Measurements from ENCODE around the gene CLCA2.

DNA sequence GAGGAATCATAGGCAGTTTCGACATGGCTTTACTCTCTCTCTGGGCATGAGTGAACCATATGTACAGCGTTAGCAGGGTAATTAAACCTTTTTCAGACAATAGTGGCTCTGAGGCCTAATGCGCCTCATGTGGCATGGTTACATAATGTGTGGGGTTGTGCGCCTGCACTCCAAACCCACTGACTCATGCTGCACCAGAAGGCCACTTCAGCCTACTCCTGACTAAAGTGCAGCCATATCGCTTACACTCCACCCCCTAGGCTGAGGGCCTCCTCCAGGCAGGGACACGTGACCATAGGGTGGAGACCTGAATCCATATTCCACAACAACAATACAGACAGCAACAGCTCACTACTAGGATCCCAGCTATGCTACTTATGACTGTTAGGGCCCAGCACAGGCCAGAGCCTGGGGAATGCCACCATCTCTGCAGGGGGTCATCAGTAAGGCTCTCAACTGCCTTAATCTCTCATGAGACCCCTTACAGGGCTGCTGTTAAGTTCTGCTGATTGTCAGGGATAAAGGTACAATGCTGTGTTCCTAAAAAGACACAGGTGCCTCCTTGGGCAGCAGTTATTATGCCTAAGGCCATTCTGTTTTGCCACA is 14.5 kb upstream of the CLCA2 start:
- TF ChIP-seq, protein P1, sequence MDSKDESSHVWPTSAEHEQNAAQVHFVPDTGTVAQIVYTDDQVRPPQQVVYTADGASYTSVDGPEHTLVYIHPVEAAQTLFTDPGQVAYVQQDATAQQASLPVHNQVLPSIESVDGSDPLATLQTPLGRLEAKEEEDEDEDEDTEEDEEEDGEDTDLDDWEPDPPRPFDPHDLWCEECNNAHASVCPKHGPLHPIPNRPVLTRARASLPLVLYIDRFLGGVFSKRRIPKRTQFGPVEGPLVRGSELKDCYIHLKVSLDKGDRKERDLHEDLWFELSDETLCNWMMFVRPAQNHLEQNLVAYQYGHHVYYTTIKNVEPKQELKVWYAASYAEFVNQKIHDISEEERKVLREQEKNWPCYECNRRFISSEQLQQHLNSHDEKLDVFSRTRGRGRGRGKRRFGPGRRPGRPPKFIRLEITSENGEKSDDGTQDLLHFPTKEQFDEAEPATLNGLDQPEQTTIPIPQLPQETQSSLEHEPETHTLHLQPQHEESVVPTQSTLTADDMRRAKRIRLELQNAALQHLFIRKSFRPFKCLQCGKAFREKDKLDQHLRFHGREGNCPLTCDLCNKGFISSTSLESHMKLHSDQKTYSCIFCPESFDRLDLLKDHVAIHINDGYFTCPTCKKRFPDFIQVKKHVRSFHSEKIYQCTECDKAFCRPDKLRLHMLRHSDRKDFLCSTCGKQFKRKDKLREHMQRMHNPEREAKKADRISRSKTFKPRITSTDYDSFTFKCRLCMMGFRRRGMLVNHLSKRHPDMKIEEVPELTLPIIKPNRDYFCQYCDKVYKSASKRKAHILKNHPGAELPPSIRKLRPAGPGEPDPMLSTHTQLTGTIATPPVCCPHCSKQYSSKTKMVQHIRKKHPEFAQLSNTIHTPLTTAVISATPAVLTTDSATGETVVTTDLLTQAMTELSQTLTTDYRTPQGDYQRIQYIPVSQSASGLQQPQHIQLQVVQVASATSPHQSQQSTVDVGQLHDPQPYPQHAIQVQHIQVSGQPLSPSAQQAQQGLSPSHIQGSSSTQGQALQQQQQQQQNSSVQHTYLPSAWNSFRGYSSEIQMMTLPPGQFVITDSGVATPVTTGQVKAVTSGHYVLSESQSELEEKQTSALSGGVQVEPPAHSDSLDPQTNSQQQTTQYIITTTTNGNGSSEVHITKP (tag by site-specific recombination; IDR thresholded peaks at IDR 0.05): no peak
- TF ChIP-seq ZNF138 (tag by site-specific recombination; IDR thresholded peaks at IDR 0.05; ENCODE audit: borderline replicate concordance) (no peak), ZNF248 (tag by site-specific recombination; IDR thresholded peaks at IDR 0.05) (no peak)
- TF ChIP-seq, protein P2, sequence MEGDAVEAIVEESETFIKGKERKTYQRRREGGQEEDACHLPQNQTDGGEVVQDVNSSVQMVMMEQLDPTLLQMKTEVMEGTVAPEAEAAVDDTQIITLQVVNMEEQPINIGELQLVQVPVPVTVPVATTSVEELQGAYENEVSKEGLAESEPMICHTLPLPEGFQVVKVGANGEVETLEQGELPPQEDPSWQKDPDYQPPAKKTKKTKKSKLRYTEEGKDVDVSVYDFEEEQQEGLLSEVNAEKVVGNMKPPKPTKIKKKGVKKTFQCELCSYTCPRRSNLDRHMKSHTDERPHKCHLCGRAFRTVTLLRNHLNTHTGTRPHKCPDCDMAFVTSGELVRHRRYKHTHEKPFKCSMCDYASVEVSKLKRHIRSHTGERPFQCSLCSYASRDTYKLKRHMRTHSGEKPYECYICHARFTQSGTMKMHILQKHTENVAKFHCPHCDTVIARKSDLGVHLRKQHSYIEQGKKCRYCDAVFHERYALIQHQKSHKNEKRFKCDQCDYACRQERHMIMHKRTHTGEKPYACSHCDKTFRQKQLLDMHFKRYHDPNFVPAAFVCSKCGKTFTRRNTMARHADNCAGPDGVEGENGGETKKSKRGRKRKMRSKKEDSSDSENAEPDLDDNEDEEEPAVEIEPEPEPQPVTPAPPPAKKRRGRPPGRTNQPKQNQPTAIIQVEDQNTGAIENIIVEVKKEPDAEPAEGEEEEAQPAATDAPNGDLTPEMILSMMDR (tag by site-specific recombination; IDR thresholded peaks at IDR 0.05): no peak
- TF ChIP-seq, protein P3, sequence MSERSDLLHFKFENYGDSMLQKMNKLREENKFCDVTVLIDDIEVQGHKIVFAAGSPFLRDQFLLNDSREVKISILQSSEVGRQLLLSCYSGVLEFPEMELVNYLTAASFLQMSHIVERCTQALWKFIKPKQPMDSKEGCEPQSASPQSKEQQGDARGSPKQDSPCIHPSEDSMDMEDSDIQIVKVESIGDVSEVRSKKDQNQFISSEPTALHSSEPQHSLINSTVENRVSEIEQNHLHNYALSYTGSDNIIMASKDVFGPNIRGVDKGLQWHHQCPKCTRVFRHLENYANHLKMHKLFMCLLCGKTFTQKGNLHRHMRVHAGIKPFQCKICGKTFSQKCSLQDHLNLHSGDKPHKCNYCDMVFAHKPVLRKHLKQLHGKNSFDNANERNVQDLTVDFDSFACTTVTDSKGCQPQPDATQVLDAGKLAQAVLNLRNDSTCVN (tag by site-specific recombination; optimal IDR thresholded peaks at IDR 0.05): no peak
- TF ChIP-seq, protein P4, sequence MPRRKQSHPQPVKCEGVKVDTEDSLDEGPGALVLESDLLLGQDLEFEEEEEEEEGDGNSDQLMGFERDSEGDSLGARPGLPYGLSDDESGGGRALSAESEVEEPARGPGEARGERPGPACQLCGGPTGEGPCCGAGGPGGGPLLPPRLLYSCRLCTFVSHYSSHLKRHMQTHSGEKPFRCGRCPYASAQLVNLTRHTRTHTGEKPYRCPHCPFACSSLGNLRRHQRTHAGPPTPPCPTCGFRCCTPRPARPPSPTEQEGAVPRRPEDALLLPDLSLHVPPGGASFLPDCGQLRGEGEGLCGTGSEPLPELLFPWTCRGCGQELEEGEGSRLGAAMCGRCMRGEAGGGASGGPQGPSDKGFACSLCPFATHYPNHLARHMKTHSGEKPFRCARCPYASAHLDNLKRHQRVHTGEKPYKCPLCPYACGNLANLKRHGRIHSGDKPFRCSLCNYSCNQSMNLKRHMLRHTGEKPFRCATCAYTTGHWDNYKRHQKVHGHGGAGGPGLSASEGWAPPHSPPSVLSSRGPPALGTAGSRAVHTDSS (tag by site-specific recombination; IDR thresholded peaks at IDR 0.05): no peak
- TF ChIP-seq, protein P5, sequence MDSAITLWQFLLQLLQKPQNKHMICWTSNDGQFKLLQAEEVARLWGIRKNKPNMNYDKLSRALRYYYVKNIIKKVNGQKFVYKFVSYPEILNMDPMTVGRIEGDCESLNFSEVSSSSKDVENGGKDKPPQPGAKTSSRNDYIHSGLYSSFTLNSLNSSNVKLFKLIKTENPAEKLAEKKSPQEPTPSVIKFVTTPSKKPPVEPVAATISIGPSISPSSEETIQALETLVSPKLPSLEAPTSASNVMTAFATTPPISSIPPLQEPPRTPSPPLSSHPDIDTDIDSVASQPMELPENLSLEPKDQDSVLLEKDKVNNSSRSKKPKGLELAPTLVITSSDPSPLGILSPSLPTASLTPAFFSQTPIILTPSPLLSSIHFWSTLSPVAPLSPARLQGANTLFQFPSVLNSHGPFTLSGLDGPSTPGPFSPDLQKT (IDR thresholded peaks at IDR 0.05; ENCODE audit: borderline replicate concordance, low read depth, low read length): no peak
